H1 (cell line): ENCODE results near the gene GDPD3. TPM values are rescaled to one million over a fixed set of nuclear protein-coding genes. Genes with fewer than 3 reads are reported as not detected.

Experiments
- CTCF ChIA-PET: fragments of 300-600 bp; sonication (Branson Sonifier 250); formaldehyde crosslinking; loops from one replicate; lab custom pipeline; 2021; ENCODE audit not compliant: partially characterized antibody; lab: Charles Lee
- POLR2A ChIA-PET: fragments of 300-600 bp; sonication (Branson Sonifier 250); formaldehyde crosslinking; loops from one replicate; lab custom pipeline; 2021; ENCODE audit warnings: inconsistent platforms; ENCODE audit not compliant: partially characterized antibody; lab: Charles Lee
- DNase-seq, 2 experiments: peaks; one replicate each; pipeline versions ENCODE4 v3.0.0 to v3.0.0-alpha.2; 2010 to 2022; ENCODE audit warnings: low spot score in 2 of 2, low read depth in 1 of 2, mixed read lengths in 1 of 2
- FAIRE-seq: peaks from 2 replicates; lab custom pipeline; 2011; peaks lifted over from hg19 to GRCh38; lab: Jason Lieb, UNC
- H2AFZ ChIP-seq: 2 replicates; pipeline ENCODE4 v1.8.1; 2012; ENCODE audit warnings: low read length, inconsistent platforms
- H2AK5ac ChIP-seq: 2 replicates; pipeline ENCODE4 v1.6.1; 2013; ENCODE audit warnings: low read depth, low read length
- H2BK120ac ChIP-seq: replicated peaks from 2 replicates; pipeline ENCODE3; 2013; ENCODE audit warnings: low read depth, low read length, inconsistent platforms
- H2BK12ac ChIP-seq: 2 replicates; pipeline ENCODE4 v1.6.1; 2013; ENCODE audit warnings: low read depth, low read length
- H2BK15ac ChIP-seq: 2 replicates; pipeline ENCODE4 v1.6.1; 2013; ENCODE audit warnings: low read length
- H2BK20ac ChIP-seq: 2 replicates; pipeline ENCODE4 v1.6.1; 2013; ENCODE audit warnings: low read length
- H2BK5ac ChIP-seq: 2 replicates; pipeline ENCODE4 v1.6.1; 2013; ENCODE audit warnings: low read depth, low read length
- H3K14ac ChIP-seq: 2 replicates; pipeline ENCODE4 v1.6.1; 2013; ENCODE audit warnings: inconsistent platforms; ENCODE audit not compliant: insufficient read length
- H3K18ac ChIP-seq: 2 replicates; pipeline ENCODE4 v1.6.1; 2013; ENCODE audit warnings: low read length; ENCODE audit errors: extremely low read depth
- H3K23ac ChIP-seq: 2 replicates; pipeline ENCODE4 v1.6.1; 2013; ENCODE audit warnings: inconsistent platforms; ENCODE audit not compliant: insufficient read length
- H3K23me2 ChIP-seq: 2 replicates; pipeline ENCODE4 v1.6.1; 2013; ENCODE audit warnings: low read depth, low read length
- H3K27ac ChIP-seq: 2 replicates; pipeline ENCODE4 v1.6.1; 2011; ENCODE audit warnings: low read depth, low read length, inconsistent platforms
- H3K27me3 ChIP-seq, 4 experiments: replicated peaks in 1 of 4; 1 replicate in 1 of 4; 2 replicates in 3 of 4; pipeline versions ENCODE4 v1.6.1 to v1.8.1; 2011 to 2013; ENCODE audit warnings: low read length in 3 of 4, mild to moderate bottlenecking in 3 of 4, inconsistent platforms in 2 of 4, mixed read lengths in 2 of 4, moderate library complexity in 1 of 4; ENCODE audit not compliant: control insufficient read depth in 3 of 4, insufficient read depth in 3 of 4; ENCODE audit errors: extremely low read depth in 1 of 4
- H3K36me3 ChIP-seq, 4 experiments: 2 replicates each; pipeline versions ENCODE4 v1.6.1 to v1.8.1; 2011 to 2013; ENCODE audit warnings: mild to moderate bottlenecking in 4 of 4, low read length in 3 of 4, moderate library complexity in 2 of 4, control low read depth in 1 of 4, inconsistent platforms in 1 of 4; ENCODE audit not compliant: insufficient read depth in 4 of 4, control insufficient read depth in 2 of 4
- H3K4ac ChIP-seq: replicated peaks from 2 replicates; pipeline ENCODE3; 2013; ENCODE audit warnings: low read length, low read depth, mixed read lengths, inconsistent platforms; ENCODE audit not compliant: insufficient read length
- H3K4me1 ChIP-seq, 4 experiments: replicated peaks in 1 of 4; 1 replicate in 1 of 4; 2 replicates in 3 of 4; pipeline versions ENCODE4 v1.6.1 to v1.8.1; 2011 to 2013; ENCODE audit warnings: low read length in 3 of 4, inconsistent platforms in 2 of 4, mixed read lengths in 1 of 4; ENCODE audit not compliant: insufficient read depth in 4 of 4, control insufficient read depth in 3 of 4
- H3K4me2 ChIP-seq, 2 experiments: 2 replicates each; pipeline versions ENCODE4 v1.6.1 to v1.8.1; 2011 to 2013; ENCODE audit warnings: low read depth in 2 of 2, low read length in 2 of 2, control low read depth in 1 of 2, inconsistent platforms in 1 of 2, mild to moderate bottlenecking in 1 of 2; ENCODE audit not compliant: insufficient read depth in 1 of 2
- H3K4me3 ChIP-seq, 4 experiments: fragments of 200-600, 300-600 bp in 1 of 4; sonication (generic), shearing (Covaris generic), sonication (Bioruptor Twin) in 1 of 4; 2 replicates each; pipeline versions ENCODE4 v1.5.1 to v1.8.1; 2011 to 2016; ENCODE audit warnings: low read length in 4 of 4, low read depth in 3 of 4, control low read depth in 2 of 4, inconsistent platforms in 2 of 4, mild to moderate bottlenecking in 2 of 4, mixed read lengths in 1 of 4, moderate library complexity in 1 of 4; ENCODE audit not compliant: insufficient read depth in 2 of 4; ENCODE audit errors: extremely low read depth in 1 of 4
- H3K56ac ChIP-seq: replicated peaks from 2 replicates; pipeline ENCODE3; 2013; ENCODE audit warnings: low read depth, mild to moderate bottlenecking, mixed read lengths, low read length, inconsistent platforms; ENCODE audit not compliant: insufficient read length
- H3K79me1 ChIP-seq: 2 replicates; pipeline ENCODE4 v1.6.1; 2013; ENCODE audit warnings: low read depth, low read length, control low read depth
- H3K79me2 ChIP-seq, 2 experiments: 2 replicates each; pipeline versions ENCODE4 v1.6.1 to v1.8.1; 2012 to 2013; ENCODE audit warnings: low read length in 2 of 2, mild to moderate bottlenecking in 2 of 2, inconsistent platforms in 1 of 2; ENCODE audit not compliant: insufficient read depth in 2 of 2, control insufficient read depth in 1 of 2
- H3K9ac ChIP-seq, 4 experiments: replicated peaks in 1 of 4; 1 replicate in 1 of 4; 2 replicates in 3 of 4; pipeline versions ENCODE4 v1.6.1 to v1.8.1; 2011 to 2013; ENCODE audit warnings: low read depth in 3 of 4, low read length in 3 of 4, control low read depth in 2 of 4, mild to moderate bottlenecking in 2 of 4, moderate library complexity in 2 of 4, inconsistent platforms in 1 of 4; ENCODE audit errors: extremely low read depth in 1 of 4
- H3K9me3 ChIP-seq, 2 experiments: 2 replicates each; pipeline versions ENCODE4 v1.6.1 to v1.8.1; 2012 to 2013; ENCODE audit warnings: mild to moderate bottlenecking in 2 of 2, moderate library complexity in 2 of 2, control low read depth in 1 of 2, inconsistent platforms in 1 of 2, low read depth in 1 of 2, low read length in 1 of 2, mixed read lengths in 1 of 2; ENCODE audit not compliant: insufficient read depth in 2 of 2
- H4K20me1 ChIP-seq, 2 experiments: replicated peaks in 1 of 2; 2 replicates each; pipeline versions ENCODE3 to v1.8.1; 2011 to 2013; ENCODE audit warnings: inconsistent platforms in 2 of 2, low read length in 2 of 2, mild to moderate bottlenecking in 1 of 2; ENCODE audit not compliant: insufficient read depth in 2 of 2, control insufficient read depth in 1 of 2
- H4K5ac ChIP-seq: 2 replicates; pipeline ENCODE4 v1.6.1; 2013; ENCODE audit warnings: low read length, low read depth, mixed read lengths, inconsistent platforms; ENCODE audit not compliant: insufficient read length
- H4K8ac ChIP-seq: 2 replicates; pipeline ENCODE4 v1.8.0; 2013; ENCODE audit warnings: mild to moderate bottlenecking, moderate library complexity, low read length, inconsistent platforms; ENCODE audit not compliant: insufficient read depth; ENCODE audit errors: extremely low read depth
- H4K91ac ChIP-seq: replicated peaks from 2 replicates; pipeline ENCODE3; 2013; ENCODE audit warnings: low read length, mixed read lengths, inconsistent platforms; ENCODE audit not compliant: insufficient read length
- BRCA1 ChIP-seq: IDR thresholded peaks from 2 replicates; pipeline ENCODE4 v1.6.1; 2012; ENCODE audit warnings: low read depth, low read length, improper control_type of control experiment
- EGR1 ChIP-seq: IDR thresholded peaks from 2 replicates; pipeline ENCODE4 v1.6.1; 2011; ENCODE audit warnings: low read depth, low read length, borderline replicate concordance
- EZH2 ChIP-seq: fragments of 200-600 bp; sonication (generic); IDR thresholded peaks from 2 replicates; pipeline ENCODE4 v1.7.1; 2012; ENCODE audit warnings: low read depth, mild to moderate bottlenecking, moderate library complexity, low read length, inconsistent platforms; ENCODE audit not compliant: severe bottlenecking
- GTF2F1 ChIP-seq: IDR thresholded peaks from 2 replicates; pipeline ENCODE4 v1.6.1; 2012; ENCODE audit warnings: low read depth, low read length, improper control_type of control experiment, borderline replicate concordance
- KDM1A ChIP-seq: fragments of 200-600, 300-600 bp; sonication (generic); IDR thresholded peaks from 2 replicates; pipeline ENCODE4 v1.7.1; 2016; ENCODE audit warnings: mild to moderate bottlenecking, low read length, borderline replicate concordance
- KDM4A ChIP-seq: IDR thresholded peaks from one replicate; pipeline ENCODE4 v1.7.1; 2012; ENCODE audit warnings: low read depth, mild to moderate bottlenecking, moderate library complexity, low read length, inconsistent platforms; ENCODE audit not compliant: severe bottlenecking
- PHF8 ChIP-seq: fragments of 200-600 bp; sonication (generic); conservative IDR thresholded peaks from 2 replicates; pipeline ENCODE4 v1.7.1; 2012; ENCODE audit warnings: low read depth, mild to moderate bottlenecking, inconsistent platforms, low read length, moderate library complexity
- RNF2 ChIP-seq: fragments of 200-900, 300-1000 bp; sonication (generic); IDR thresholded peaks from 2 replicates; pipeline ENCODE4 v1.7.1; 2016; ENCODE audit warnings: borderline replicate concordance, low read depth, mild to moderate bottlenecking, antibody characterized with exemption, low read length; ENCODE audit not compliant: poor library complexity, severe bottlenecking; ENCODE audit errors: missing control alignments
- SUZ12 ChIP-seq: fragments of 200-600 bp; sonication (generic); IDR thresholded peaks from 2 replicates; pipeline ENCODE4 v1.6.1; 2012; ENCODE audit warnings: mild to moderate bottlenecking, inconsistent platforms, low read length, moderate library complexity, mixed read lengths
- TCF12 ChIP-seq: IDR thresholded peaks from 2 replicates; pipeline ENCODE4 v1.6.1; 2011; ENCODE audit warnings: low read depth, mild to moderate bottlenecking, low read length
- TEAD4 ChIP-seq: IDR thresholded peaks from 2 replicates; pipeline ENCODE4 v1.6.1; 2012; ENCODE audit warnings: low read depth, low read length, inconsistent platforms, mixed read lengths
- USF2 ChIP-seq: IDR thresholded peaks from 2 replicates; pipeline ENCODE4 v1.6.1; 2011; ENCODE audit warnings: low read length, improper control_type of control experiment
- ZNF274 ChIP-seq: IDR thresholded peaks from 2 replicates; pipeline ENCODE4 v1.7.0; 2012; ENCODE audit warnings: low read length, borderline replicate concordance; ENCODE audit errors: extremely low read depth
- WGBS, 2 experiments: shearing (Covaris generic) in 1 of 2; methylation state at CpG; one replicate each; pipeline versions ENCODE4 v1.1.6 to v1.1.7; 2013 to 2015; ENCODE audit warnings: low lambda C conversion rate in 2 of 2, mixed read lengths in 2 of 2, inconsistent platforms in 1 of 2, low coverage in 1 of 2, missing lambda C conversion rate in 1 of 2; ENCODE audit not compliant: insufficient replicate concordance in 2 of 2, insufficient coverage in 1 of 2, insufficient read length in 1 of 2; ENCODE audit errors: extremely low coverage in 1 of 2, missing lambda C conversion rate in 1 of 2; 5-methylcytosine and 5-hydroxymethylcytosine counted together
- polyA plus RNA-seq, 7 experiments: library from polyadenylated mRNA; depleted of rRNA in 3 of 7; stranded (reverse) in 5 of 7; unstranded in 2 of 7; fragments of >200 nt in 5 of 7; fragments of 200-250 nt in 2 of 7; gene quantifications; 1 replicate in 5 of 7; 2 replicates in 1 of 7; 4 replicates in 1 of 7; pipeline versions ENCODE4 v1.2.1 to v1.2.3, GENCODE V29; 2011 to 2013; ENCODE audit warnings: missing spikeins in 2 of 7, mixed read lengths in 2 of 7
- total RNA-seq: library from RNA; stranded (reverse); fragmentation: NEBNext Ultra II Directional; extraction: Animal tissue kit (Norgen Biotek cat#: 25700); gene quantifications from 2 replicates; pipeline ENCODE4 v1.2.1, GENCODE V29; 2021

GDPD3 gene
- total and polyA plus RNA-seq, 2 of the 8 experiments (the other 6 are each of a cell fraction or from before 2014, with no cell fraction given): 0.20 TPM; not detected in 1

GRCh38 chr16:30145657-30146056 is 32.3 kb upstream of the GDPD3 start:
- Histone ChIP-seq H4K8ac (no peak overlapping the region), H2BK12ac (no peak overlapping the region), H4K20me1 (no peaks in the 10 kb centered on the region), H3K27ac (no peak overlapping the region), H3K4me2 (no peak overlapping the region), H2BK20ac (no peak overlapping the region), H2BK120ac (no peak overlapping the region), H4K91ac (no peak overlapping the region), H3K4me3 (no peak overlapping the region), H2AK5ac (no peak overlapping the region), H3K18ac (no peak overlapping the region), H2AFZ (no peak overlapping the region), H4K5ac (no peak overlapping the region), H3K79me2 (no peaks in the 10 kb centered on the region), H3K4me1 (no peaks in the 10 kb centered on the region), H3K14ac (no peak overlapping the region), H3K56ac (no peak overlapping the region), H2BK15ac (no peak overlapping the region), H3K79me1 (no peaks in the 10 kb centered on the region), H3K36me3 (no peaks in the 10 kb centered on the region), H3K23me2 (no peaks in the 10 kb centered on the region), H3K4ac (no peak overlapping the region), H2BK5ac (no peak overlapping the region), H3K9ac (no peak overlapping the region), H3K23ac (no peak overlapping the region), H3K27me3 (no peaks in the 10 kb centered on the region), H3K9me3 (0 out of 4 replicates have a peak, but pooled peaks cover 0 to 5% of the 10 kb centered on the region in 2 experiments)
- POLR2A ChIA-PET: interaction anchor here (0.7 kb wide), 1 partner anchor 10 kb away, joined by 3 read pairs; no protein-coding TSS in a partner anchor
- DNase-seq (no peak), FAIRE-seq (no peak)
- CTCF ChIA-PET: interaction anchor here (0.7 kb wide), 1 partner anchor 34 kb away, joined by 3 read pairs; no protein-coding TSS in a partner anchor
- 87% methylated on average over 1 of the region's 1 CpG; no CpG with 5 or more reads in 1 of the 2 experiments for WGBS, 2 experiments
- TF ChIP-seq EZH2: no peak
- TF ChIP-seq KDM4A: no peak
- no peak for TF ChIP-seq TEAD4
- no peak for TF ChIP-seq PHF8
- no peak for TF ChIP-seq TCF12
- no peak for TF ChIP-seq EGR1
- no peak for TF ChIP-seq BRCA1
- TF ChIP-seq USF2: no peak
- TF ChIP-seq ZNF274: no peak
- TF ChIP-seq KDM1A: no peak
- TF ChIP-seq RNF2: no peak
- TF ChIP-seq SUZ12: no peak
- TF ChIP-seq GTF2F1: no peak
